ENCODE results near the gene TANK.

GRCh38 chr2:161238560-161239325 is 78.5 kb downstream of the TANK start:
- TF ChIP-seq POU6F1 (CRISPR knock-in tag; IDR thresholded peaks at IDR 0.05; ENCODE audit: borderline replicate concordance, low read depth) (no peak), ISL1 (CRISPR knock-in tag; IDR thresholded peaks at IDR 0.05) (no peak), TCF4 (CRISPR knock-in tag; IDR thresholded peaks at IDR 0.05; ENCODE audit: borderline replicate concordance) (no peak), PATZ1 (CRISPR knock-in tag; IDR thresholded peaks at IDR 0.05; ENCODE audit: borderline replicate concordance) (no peak), ARNTL (CRISPR knock-in tag; IDR thresholded peaks at IDR 0.05; ENCODE audit: borderline replicate concordance, low read depth) (no peak)
